ENCODE measurements around the gene EBPL.

- TF ChIP-seq ESRRG (CRISPR knock-in tag; IDR thresholded peaks at IDR 0.05): no peak
- no peak for TF ChIP-seq BACH2 (CRISPR knock-in tag; IDR thresholded peaks at IDR 0.05; ENCODE audit: borderline replicate concordance)
Measured at GRCh38 chr13:49716615-49717014, 25.3 kb upstream of the EBPL start.

All from SK-N-SH treated with all-trans-retinoic acid at 6 μM for 48 hours (cell line).